HUES48 (cell line): ENCODE data around the gene PRELID3B.

Experiments used
- H3K27ac ChIP-seq: one replicate; pipeline ENCODE4 v1.7.0; 2013; ENCODE audit warnings: low read depth, low read length, inconsistent platforms
- H3K27me3 ChIP-seq: 2 replicates; pipeline ENCODE4 v1.6.1; 2013; ENCODE audit warnings: mild to moderate bottlenecking, low read length; ENCODE audit not compliant: control insufficient read depth, insufficient read depth
- H3K36me3 ChIP-seq: 2 replicates; pipeline ENCODE4 v1.6.1; 2013; ENCODE audit warnings: low read length; ENCODE audit not compliant: control insufficient read depth, insufficient read depth
- H3K4me1 ChIP-seq: 2 replicates; pipeline ENCODE4 v1.6.1; 2013; ENCODE audit warnings: mild to moderate bottlenecking, low read length; ENCODE audit not compliant: control insufficient read depth, insufficient read depth
- H3K4me3 ChIP-seq: 2 replicates; pipeline ENCODE4 v1.5.1; 2013; ENCODE audit warnings: mild to moderate bottlenecking, low read depth, low read length
- H3K9ac ChIP-seq: 2 replicates; pipeline ENCODE4 v1.6.1; 2013; ENCODE audit warnings: mild to moderate bottlenecking, low read depth, low read length, moderate library complexity
- H3K9me3 ChIP-seq: 2 replicates; pipeline ENCODE4 v1.6.1; 2013; ENCODE audit warnings: low read length; ENCODE audit not compliant: control insufficient read depth, insufficient read depth

The PRELID3B gene

GRCh38 chr20:59037386-59037785 is 5.2 kb downstream of the PRELID3B start:
- no peaks in the 10 kb centered on the region for H3K27me3 ChIP-seq
- no peak overlapping the region for H3K27ac ChIP-seq
- H3K9me3 ChIP-seq, result no peaks in the 10 kb centered on the region
- peaks cover 7% of the 10 kb centered on the region for H3K4me1 ChIP-seq
- H3K9ac ChIP-seq, result no peak overlapping the region
- no peak overlapping the region for H3K4me3 ChIP-seq
- peaks cover 58% of the 10 kb centered on the region for H3K36me3 ChIP-seq

- H3K4me1 ChIP-seq, result peaks cover 6% of the 10 kb centered on the region
- H3K27ac ChIP-seq, result no peak overlapping the region
- peaks cover 55% of the 10 kb centered on the region for H3K36me3 ChIP-seq
- no peak overlapping the region for H3K9ac ChIP-seq
- no peak overlapping the region for H3K4me3 ChIP-seq
- peaks cover 16% of the 10 kb centered on the region for H3K27me3 ChIP-seq
- H3K9me3 ChIP-seq, result no peaks in the 10 kb centered on the region
Observed at GRCh38 chr20:59035381-59035780, 7.2 kb downstream of the PRELID3B start.

- Histone ChIP-seq H3K9me3 (no peaks in the 10 kb centered on the region), H3K36me3 (peaks cover 68% of the 10 kb centered on the region), H3K9ac (no peak overlapping the region), H3K27ac (no peak overlapping the region), H3K4me3 (no peak overlapping the region), H3K4me1 (peaks cover 13% of the 10 kb centered on the region), H3K27me3 (peaks cover 32% of the 10 kb centered on the region)
Observed at GRCh38 chr20:59033616-59034165, 8.9 kb downstream of the PRELID3B start.

- Histone ChIP-seq H3K9me3 (no peaks in the 10 kb centered on the region), H3K4me3 (peak overlapping the region; percentile 88), H3K27ac (no peak overlapping the region), H3K4me1 (peaks cover 13% of the 10 kb centered on the region), H3K9ac (no peak overlapping the region), H3K27me3 (peaks cover 38% of the 10 kb centered on the region), H3K36me3 (peaks cover 69% of the 10 kb centered on the region)
Observed at GRCh38 chr20:59033093-59033492, 9.5 kb downstream of the PRELID3B start.

GRCh38 chr20:59032713-59033059 is 9.9 kb downstream of the PRELID3B start:
- H3K9me3 ChIP-seq, result no peaks in the 10 kb centered on the region
- peaks cover 69% of the 10 kb centered on the region for H3K36me3 ChIP-seq
- H3K27me3 ChIP-seq, result peaks cover 42% of the 10 kb centered on the region
- peak overlapping the region; percentile 58; the same call in 1 of the 2 replicates for H3K9ac ChIP-seq
- peaks cover 13% of the 10 kb centered on the region for H3K4me1 ChIP-seq
- peak overlapping the region; percentile 88 for H3K4me3 ChIP-seq
- H3K27ac ChIP-seq, result peak overlapping the region; percentile 78

- H3K27ac ChIP-seq, result peak within 1 kb of the TSS; percentile 78
- peaks cover 13% of the 10 kb centered on the region for H3K4me1 ChIP-seq
- peak within 1 kb of the TSS; percentile 88 for H3K4me3 ChIP-seq
- peak within 1 kb of the TSS; percentile 92 for H3K9ac ChIP-seq
- H3K9me3 ChIP-seq, result no peaks in the 10 kb centered on the region
- peaks cover 69% of the 10 kb centered on the region for H3K36me3 ChIP-seq
- peaks cover 47% of the 10 kb centered on the region for H3K27me3 ChIP-seq
Observed at GRCh38 chr20:59032023-59032712, 10.4 kb downstream of the PRELID3B start, which contains the start of gene ATP5F1E. TSS of gene ATP5F1E (minus strand) at chr20:59032335. CDS start at chr20:59032251, 84 bp downstream.

- peaks cover 53% of the 10 kb centered on the region for H3K27me3 ChIP-seq
- H3K4me1 ChIP-seq, result peaks cover 13% of the 10 kb centered on the region
- H3K27ac ChIP-seq, result peak overlapping the region; percentile 65
Observed at GRCh38 chr20:59031564-59032022, 11.0 kb downstream of the PRELID3B start.

GRCh38 chr20:59030911-59031563 is 11.5 kb downstream of the PRELID3B start:
- H3K9me3 ChIP-seq, result no peaks in the 10 kb centered on the region
- peaks cover 13% of the 10 kb centered on the region for H3K4me1 ChIP-seq

More at GRCh38 chr20:59031564-59032022, 11.0 kb downstream of the PRELID3B start:
- Histone ChIP-seq H3K36me3 (peaks cover 69% of the 10 kb centered on the region), H3K4me3 (peak overlapping the region; percentile 88), H3K9ac (peak overlapping the region; percentile 92), H3K9me3 (no peaks in the 10 kb centered on the region)

GRCh38 chr20:59028812-59029211 is 13.8 kb downstream of the PRELID3B start:
- H3K36me3 ChIP-seq, result peaks cover 69% of the 10 kb centered on the region
- peaks cover 21% of the 10 kb centered on the region for H3K4me1 ChIP-seq
- H3K27ac ChIP-seq, result peak overlapping the region; percentile 15
- H3K9me3 ChIP-seq, result no peaks in the 10 kb centered on the region
- H3K4me3 ChIP-seq, result no peak overlapping the region
- H3K27me3 ChIP-seq, result peaks cover 61% of the 10 kb centered on the region
- H3K9ac ChIP-seq, result no peak overlapping the region

More at GRCh38 chr20:59030911-59031563, 11.5 kb downstream of the PRELID3B start:
- Histone ChIP-seq H3K36me3 (peaks cover 69% of the 10 kb centered on the region), H3K4me3 (peak overlapping the region; percentile 88), H3K27me3 (peaks cover 58% of the 10 kb centered on the region), H3K9ac (no peak overlapping the region), H3K27ac (no peak overlapping the region)

- Histone ChIP-seq H3K27me3 (peaks cover 61% of the 10 kb centered on the region), H3K4me1 (peaks cover 18% of the 10 kb centered on the region), H3K4me3 (no peak overlapping the region), H3K9me3 (no peaks in the 10 kb centered on the region), H3K9ac (no peak overlapping the region), H3K27ac (no peak overlapping the region), H3K36me3 (peaks cover 75% of the 10 kb centered on the region)
Observed at GRCh38 chr20:59027741-59028320, 14.8 kb downstream of the PRELID3B start.
